Lung (tissue), 12 donors: ENCODE results near the gene C20orf173. TPM values are rescaled to one million over a fixed set of nuclear protein-coding genes. Genes with fewer than 3 reads are reported as not detected.

ENCODE experiments used
- ATAC-seq: fragments of 200-7000 bp; cut with Tn5 transposase; one replicate; pipeline ENCODE4 v1.9.1; 2020; ENCODE audit warnings: moderate number of reproducible peaks; ENCODE audit not compliant: insufficient read depth, low FRiP score
- DNase-seq, 3 donors: peaks; one replicate each; pipeline ENCODE4 v3.0.0-alpha.2; 2013 to 2017
- H3K27ac ChIP-seq, 2 donors: one replicate each; pipeline ENCODE4 v1.5.1; 2013; ENCODE audit warnings: mild to moderate bottlenecking in 2 of 2, moderate library complexity in 2 of 2, control low read depth in 1 of 2, inconsistent platforms in 1 of 2, low read depth in 1 of 2, low read length in 1 of 2
- H3K27me3 ChIP-seq, 3 donors: one replicate each; pipeline ENCODE4 v1.5.1; 2013; ENCODE audit warnings: low read length in 2 of 3; ENCODE audit not compliant: control insufficient read depth in 3 of 3, insufficient read depth in 3 of 3
- H3K36me3 ChIP-seq, 4 donors: one replicate each; pipeline ENCODE4 v1.5.1; 2013; ENCODE audit warnings: low read length in 4 of 4, mild to moderate bottlenecking in 1 of 4, moderate library complexity in 1 of 4; ENCODE audit not compliant: control insufficient read depth in 4 of 4, insufficient read depth in 4 of 4
- H3K4me1 ChIP-seq, 5 donors: one replicate each; pipeline ENCODE4 v1.5.1; 2013; ENCODE audit warnings: low read length in 5 of 5, mild to moderate bottlenecking in 2 of 5, moderate library complexity in 1 of 5; ENCODE audit not compliant: control insufficient read depth in 5 of 5, insufficient read depth in 5 of 5
- H3K4me3 ChIP-seq: one replicate; pipeline ENCODE4 v1.5.1; 2013; ENCODE audit warnings: mild to moderate bottlenecking, control low read depth, moderate library complexity
- H3K9ac ChIP-seq, 2 donors: one replicate each; pipeline ENCODE4 v1.5.1; 2013; ENCODE audit warnings: low read length in 2 of 2, control low read depth in 1 of 2; ENCODE audit not compliant: insufficient read depth in 1 of 2
- H3K9me3 ChIP-seq, 4 donors: one replicate each; pipeline ENCODE4 v1.5.1; 2013; ENCODE audit warnings: low read length in 3 of 4, mild to moderate bottlenecking in 1 of 4, moderate library complexity in 1 of 4; ENCODE audit not compliant: control insufficient read depth in 4 of 4, insufficient read depth in 3 of 4
- WGBS, 2 donors: extraction: QIAGEN DNeasy Blood & Tissue Kit; methylation state at CpG; one replicate each; pipeline ENCODE4 v1.1.7; 2013; 5-methylcytosine and 5-hydroxymethylcytosine counted together
- polyA plus RNA-seq, 2 donors: library from polyadenylated mRNA; stranded (reverse); fragments of 200-250 nt; gene quantifications; one replicate each; pipeline ENCODE4 v1.2.1, GENCODE V29; 2013
- total RNA-seq, 2 donors: library from RNA; depleted of rRNA in 1 of 2; stranded (reverse); fragments of >200 nt in 1 of 2; gene quantifications; one replicate each; pipeline ENCODE4 v1.2.1, GENCODE V29; 2014 to 2021
- TF ChIP-seq, protein P1 (sequence below): IDR thresholded peaks from 2 replicates; pipeline ENCODE4 v1.5.1; 2012; ENCODE audit warnings: mild to moderate bottlenecking; ENCODE audit errors: control extremely low read depth, extremely low read depth
- donor health status: control.
- donor health status: control.
- donor health status: Bipolar disorder and iron deficiency.
- donor health status: healthy.
- donor health status: DM: yes; HTN: yes; CAD: no.

Gene C20orf173
- total and polyA plus RNA-seq, 4 donors, result not detected

DNA sequence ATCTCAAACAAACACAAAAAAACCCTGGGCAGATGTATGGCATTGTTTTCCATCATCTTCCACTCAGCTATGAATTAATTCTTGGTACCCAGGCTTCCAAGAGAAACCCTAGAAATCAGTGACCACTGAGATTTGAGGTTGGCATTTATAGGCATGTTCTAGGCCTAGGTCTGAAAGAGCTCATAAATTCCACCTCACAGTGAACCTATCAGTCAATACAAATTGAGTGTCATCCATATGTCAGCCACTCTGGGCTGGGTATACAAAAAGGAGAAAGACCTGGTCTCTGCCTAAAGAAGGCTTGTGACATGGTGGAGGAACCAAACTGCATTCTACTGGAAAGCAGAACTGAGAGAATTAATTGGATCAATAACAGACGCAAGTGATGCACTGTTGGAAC lies 30.2 kb downstream of the C20orf173 start:
- 93 to 99% methylated on average over 1 of the region's 1 CpG for WGBS, 2 donors
- H3K4me1 ChIP-seq, result no peaks in the 10 kb centered on the region
- peaks cover 4 to 72% (median 47%) of the 10 kb centered on the region in 4 donors for H3K36me3 ChIP-seq
- H3K9ac ChIP-seq, result no peak overlapping the region
- H3K9me3 ChIP-seq, result no peaks in the 10 kb centered on the region
- DNase-seq (no peak), ATAC-seq (no peak)
- H3K4me3 ChIP-seq, result no peak overlapping the region
- TF ChIP-seq, protein P1, sequence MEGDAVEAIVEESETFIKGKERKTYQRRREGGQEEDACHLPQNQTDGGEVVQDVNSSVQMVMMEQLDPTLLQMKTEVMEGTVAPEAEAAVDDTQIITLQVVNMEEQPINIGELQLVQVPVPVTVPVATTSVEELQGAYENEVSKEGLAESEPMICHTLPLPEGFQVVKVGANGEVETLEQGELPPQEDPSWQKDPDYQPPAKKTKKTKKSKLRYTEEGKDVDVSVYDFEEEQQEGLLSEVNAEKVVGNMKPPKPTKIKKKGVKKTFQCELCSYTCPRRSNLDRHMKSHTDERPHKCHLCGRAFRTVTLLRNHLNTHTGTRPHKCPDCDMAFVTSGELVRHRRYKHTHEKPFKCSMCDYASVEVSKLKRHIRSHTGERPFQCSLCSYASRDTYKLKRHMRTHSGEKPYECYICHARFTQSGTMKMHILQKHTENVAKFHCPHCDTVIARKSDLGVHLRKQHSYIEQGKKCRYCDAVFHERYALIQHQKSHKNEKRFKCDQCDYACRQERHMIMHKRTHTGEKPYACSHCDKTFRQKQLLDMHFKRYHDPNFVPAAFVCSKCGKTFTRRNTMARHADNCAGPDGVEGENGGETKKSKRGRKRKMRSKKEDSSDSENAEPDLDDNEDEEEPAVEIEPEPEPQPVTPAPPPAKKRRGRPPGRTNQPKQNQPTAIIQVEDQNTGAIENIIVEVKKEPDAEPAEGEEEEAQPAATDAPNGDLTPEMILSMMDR, result no peak
- H3K27ac ChIP-seq, result no peak overlapping the region
- no peaks in the 10 kb centered on the region for H3K27me3 ChIP-seq

DNA sequence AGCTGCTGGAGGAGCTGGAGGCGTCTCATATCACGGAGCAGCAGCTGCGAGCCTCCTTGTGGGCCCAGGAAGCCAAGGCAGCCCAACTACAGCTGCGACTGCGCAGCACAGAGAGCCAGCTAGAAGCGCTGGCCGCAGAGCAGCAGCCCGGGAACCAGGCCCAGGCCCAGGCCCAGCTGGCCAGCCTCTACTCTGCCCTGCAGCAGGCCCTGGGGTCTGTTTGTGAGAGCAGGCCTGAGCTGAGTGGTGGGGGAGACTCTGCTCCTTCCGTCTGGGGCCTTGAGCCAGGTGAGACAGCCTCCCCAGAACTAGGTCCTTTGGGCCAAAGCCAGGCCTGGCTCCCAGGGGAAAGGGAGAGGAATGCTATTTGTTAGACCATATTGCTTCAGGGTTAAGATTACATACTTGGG lies 31.7 kb downstream of the C20orf173 start:
- peaks cover 4 to 63% (median 42%) of the 10 kb centered on the region in 4 donors for H3K36me3 ChIP-seq
- DNase-seq (no peak), ATAC-seq (no peak)
- H3K9ac ChIP-seq, result no peak overlapping the region
- H3K4me1 ChIP-seq, result no peaks in the 10 kb centered on the region
- no peak overlapping the region for H3K27ac ChIP-seq
- no peaks in the 10 kb centered on the region for H3K27me3 ChIP-seq
- whole genome bisulfite sequencing, 2 donors, result 94 to 96% methylated on average over 9 of the region's 9 CpGs
- H3K9me3 ChIP-seq, result no peaks in the 10 kb centered on the region
- TF ChIP-seq, protein P1, result no peak
- H3K4me3 ChIP-seq, result no peak overlapping the region

DNA sequence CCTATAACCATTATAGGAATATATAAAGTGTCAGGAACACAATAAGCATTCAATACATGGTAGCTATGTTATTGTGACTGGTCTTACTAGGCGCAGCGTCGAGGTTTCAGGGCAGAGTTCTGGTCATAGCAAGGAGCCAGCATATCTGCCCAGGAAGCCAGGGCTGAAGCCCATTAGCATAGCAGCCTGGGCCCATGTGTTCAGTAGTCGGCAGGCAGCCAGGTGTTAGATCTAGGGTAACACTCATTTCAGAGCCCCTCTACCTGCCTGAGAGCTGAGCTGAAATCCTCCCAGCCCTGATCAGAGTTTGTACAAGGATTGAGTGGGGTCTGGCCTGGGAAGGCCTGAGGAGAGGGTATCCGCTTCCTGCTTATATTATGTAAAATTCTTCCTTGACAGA lies 32.1 kb downstream of the C20orf173 start:
- Histone ChIP-seq H3K27ac (no peak overlapping the region), H3K4me3 (no peak overlapping the region), H3K9ac (no peak overlapping the region), H3K4me1 (no peaks in the 10 kb centered on the region), H3K36me3 (peaks cover 4 to 58% (median 42%) of the 10 kb centered on the region in 4 donors), H3K9me3 (no peaks in the 10 kb centered on the region), H3K27me3 (no peaks in the 10 kb centered on the region)
- TF ChIP-seq, protein P1, result no peak
- WGBS, 2 donors, result 94 to 98% methylated on average over 5 of the region's 5 CpGs
- ATAC-seq, result no peak
- no peak for DNase-seq

DNA sequence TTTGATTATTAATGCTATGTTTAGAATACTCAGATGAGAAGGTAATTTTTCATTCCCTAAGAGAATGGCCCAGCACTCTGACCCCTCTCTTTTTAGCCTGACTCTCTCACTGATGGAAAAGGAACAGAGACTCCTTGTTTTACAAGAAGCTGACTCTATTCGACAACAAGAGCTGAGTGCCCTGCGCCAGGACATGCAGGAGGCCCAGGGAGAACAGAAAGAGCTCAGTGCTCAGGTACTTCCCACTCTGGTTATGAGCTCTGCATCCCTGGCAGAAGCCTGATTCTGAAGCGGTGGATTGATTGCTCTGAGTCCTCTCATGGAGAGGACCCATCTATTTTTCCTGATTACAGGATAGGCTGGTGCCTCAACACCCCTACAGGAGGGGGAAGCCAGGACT lies 33.0 kb downstream of the C20orf173 start:
- Histone ChIP-seq H3K36me3 (peaks cover 4 to 54% (median 38%) of the 10 kb centered on the region in 4 donors), H3K9ac (no peak overlapping the region), H3K27ac (no peak overlapping the region), H3K9me3 (no peaks in the 10 kb centered on the region), H3K4me1 (no peaks in the 10 kb centered on the region), H3K27me3 (no peaks in the 10 kb centered on the region), H3K4me3 (no peak overlapping the region)
- ATAC-seq (no peak), DNase-seq (no peak)
- 96 to 97% methylated on average over 3 of the region's 3 CpGs for WGBS, 2 donors
- TF ChIP-seq, protein P1, result no peak
